ENCODE measurements around the gene MCOLN1. TPM values are rescaled to one million over a fixed set of nuclear protein-coding genes. Genes with fewer than 3 reads are reported as not detected.
A peak's percentile ranks its signal among the peaks of the same experiment; 100 is the strongest.
"Not testable (repeated sequence)": the region's sequence is repeated elsewhere in the genome, so short reads cannot be mapped to it uniquely, and the experiment has no call there.

MCOLN1 gene
- total RNA-seq, 1 donor from 2014 or later = 24.4 TPM

- Mint-ChIP-seq H3K9me3 (no peaks in the 10 kb centered on the region), H3K4me1 (peaks cover 20% of the 10 kb centered on the region), H3K36me3 (ENCODE audit: low read depth) (no peaks in the 10 kb centered on the region), H3K27ac (ENCODE audit: unreplicated experiment) (peak overlapping the region; percentile 96), H3K4me3 (peak overlapping the region; percentile 99), H3K27me3 (ENCODE audit: low read depth) (no peaks in the 10 kb centered on the region)
- DNase-seq (ENCODE audit: low read depth, low spot score) = peak; percentile 64
- TF ChIP-seq CTCF (conservative IDR thresholded peaks at IDR 0.05) = no peak
These were observed 11.6 kb downstream of the MCOLN1 start for GRCh38 chr19:7533925-7534480.

GRCh38 chr19:7534531-7535046 lies 12.2 kb downstream of the MCOLN1 start:
- no peak for TF ChIP-seq CTCF (conservative IDR thresholded peaks at IDR 0.05)
- Mint-ChIP-seq H3K4me1 (peaks cover 20% of the 10 kb centered on the region), H3K9me3 (no peaks in the 10 kb centered on the region), H3K36me3 (ENCODE audit: low read depth) (no peaks in the 10 kb centered on the region), H3K27ac (ENCODE audit: unreplicated experiment) (peak overlapping the region; percentile 96), H3K4me3 (peak overlapping the region; percentile 99), H3K27me3 (ENCODE audit: low read depth) (no peaks in the 10 kb centered on the region)
- DNase-seq (ENCODE audit: low read depth, low spot score) = peak; percentile 37

- peak; percentile 91 for DNase-seq (ENCODE audit: low read depth, low spot score)
- Mint-ChIP-seq H3K4me1 (peaks cover 20% of the 10 kb centered on the region), H3K4me3 (peak within 1 kb of the TSS; percentile 99), H3K9me3 (no peaks in the 10 kb centered on the region), H3K27ac (ENCODE audit: unreplicated experiment) (peak within 1 kb of the TSS; percentile 96), H3K36me3 (ENCODE audit: low read depth) (peaks cover 2% of the 10 kb centered on the region), H3K27me3 (ENCODE audit: low read depth) (no peaks in the 10 kb centered on the region)
- no peak for TF ChIP-seq CTCF (conservative IDR thresholded peaks at IDR 0.05)
These were observed 12.9 kb downstream of the MCOLN1 start, which contains the start of gene PNPLA6 for GRCh38 chr19:7535047-7535997. Gene PNPLA6, plus strand, starts transcription at chr19:7535717. Its CDS starts 72 bp downstream, at chr19:7535789.

- no peaks in the 10 kb centered on the region for H3K27me3 Mint-ChIP-seq (ENCODE audit: low read depth)
- no peak for DNase-seq (ENCODE audit: low read depth, low spot score)
- H3K4me1 Mint-ChIP-seq = peaks cover 20% of the 10 kb centered on the region
- peak overlapping the region; percentile 99 for H3K4me3 Mint-ChIP-seq
- H3K9me3 Mint-ChIP-seq = no peaks in the 10 kb centered on the region
- peaks cover 3% of the 10 kb centered on the region for H3K36me3 Mint-ChIP-seq (ENCODE audit: low read depth)
- TF ChIP-seq CTCF (conservative IDR thresholded peaks at IDR 0.05) = no peak
- peak overlapping the region; percentile 52 for H3K27ac Mint-ChIP-seq (ENCODE audit: unreplicated experiment)
These were observed 13.7 kb downstream of the MCOLN1 start for GRCh38 chr19:7535998-7536695.

- H3K4me1 Mint-ChIP-seq = peaks cover 15% of the 10 kb centered on the region
- H3K4me3 Mint-ChIP-seq = peak overlapping the region; percentile 68
- H3K9me3 Mint-ChIP-seq; DNase-seq (ENCODE audit: low read depth, low spot score); H3K36me3 Mint-ChIP-seq (ENCODE audit: low read depth); H3K27me3 Mint-ChIP-seq (ENCODE audit: low read depth); H3K27ac Mint-ChIP-seq (ENCODE audit: unreplicated experiment): not testable (repeated sequence)
These were observed 16.6 kb downstream of the MCOLN1 start for GRCh38 chr19:7538990-7539389.

All from neural crest cell (in vitro differentiated cells).